Epithelial cell of proximal tubule (primary cell): ENCODE measurements around the gene YJU2. TPM values are rescaled to one million over a fixed set of nuclear protein-coding genes. Genes with fewer than 3 reads are reported as not detected.
"Not testable (repeated sequence)": the region's sequence is repeated elsewhere in the genome, so short reads cannot be mapped to it uniquely, and the experiment has no call there.

Source experiments
- DNase-seq: peaks from one replicate; pipeline ENCODE4 v3.0.0-alpha.2; 2011; ENCODE audit warnings: low read depth
- H3K4me3 ChIP-seq: 2 replicates; pipeline ENCODE4 v1.5.1; 2011; ENCODE audit warnings: low read depth, mild to moderate bottlenecking, low read length
- CTCF ChIP-seq: conservative IDR thresholded peaks from 2 replicates; pipeline ENCODE4 v1.5.1; 2012; ENCODE audit warnings: low read depth, mild to moderate bottlenecking, low read length
- total RNA-seq: library from RNA; depleted of rRNA; stranded (reverse); fragments of >200 nt; gene quantifications from 2 replicates; pipeline ENCODE4 v1.2.3, GENCODE V29; 2015

Gene YJU2
- total RNA-seq, 1 donor from 2014 or later: 34.3 TPM

GRCh38 chr19:4234862-4235201 lies 12.0 kb upstream of the YJU2 start:
- DNase-seq: no peak
- no peak for TF ChIP-seq CTCF
- no peak overlapping the region for H3K4me3 ChIP-seq

DNA sequence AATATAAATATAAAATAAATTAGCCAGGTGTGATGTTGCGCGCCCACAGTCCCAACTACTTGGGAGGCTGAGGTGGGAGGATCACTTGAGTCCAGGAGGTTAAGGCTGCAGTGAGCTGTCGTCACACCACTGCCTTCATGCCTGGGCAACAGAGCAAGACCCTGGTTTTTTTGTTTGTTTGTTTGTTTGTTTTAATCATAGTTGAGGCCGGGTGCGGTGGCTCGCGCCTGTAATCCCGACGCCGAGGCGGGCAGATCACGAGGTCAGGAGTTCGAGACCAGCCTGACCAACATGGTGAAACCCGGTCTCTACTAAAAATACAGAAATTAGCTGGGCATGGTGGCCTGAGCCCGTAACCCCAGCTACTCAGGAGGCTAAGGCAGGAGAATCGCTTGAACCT lies 9.4 kb upstream of the YJU2 start:
- not testable (repeated sequence) for H3K4me3 ChIP-seq, DNase-seq

GRCh38 chr19:4238831-4239230 lies 8.0 kb upstream of the YJU2 start:
- TF ChIP-seq CTCF: no peak
- DNase-seq: no peak
- H3K4me3 ChIP-seq: no peak overlapping the region

DNA sequence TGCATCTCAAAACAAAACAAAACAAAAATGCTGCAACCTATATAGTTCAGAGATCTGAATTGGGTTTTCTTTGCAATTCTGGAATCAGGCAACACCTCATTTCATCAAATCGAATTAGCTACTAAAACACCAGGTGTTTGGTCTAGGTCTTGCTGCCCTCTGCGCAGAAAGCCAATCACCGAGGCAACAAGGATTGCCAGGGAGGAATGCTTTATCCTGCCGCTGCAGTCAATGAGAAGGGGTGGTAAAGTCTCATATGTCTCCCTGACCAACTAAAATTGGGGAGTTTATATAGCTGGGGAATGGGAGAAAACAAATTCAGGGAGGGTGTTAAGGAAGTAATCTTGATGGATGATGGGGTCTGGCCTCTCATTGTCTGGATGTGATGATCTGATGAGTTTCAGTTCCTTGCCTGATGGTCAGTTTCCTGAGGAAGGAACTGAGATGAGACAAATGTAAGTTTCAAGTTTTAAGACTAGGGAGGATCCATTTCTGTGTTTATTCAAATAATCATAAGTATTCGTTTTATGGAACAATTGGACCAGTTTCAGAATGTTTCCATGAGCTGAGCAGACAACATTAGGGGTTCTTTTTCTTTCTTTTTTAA lies 5.0 kb upstream of the YJU2 start:
- DNase-seq: no peak
- H3K4me3 ChIP-seq: no peak overlapping the region
- TF ChIP-seq CTCF: no peak

GRCh38 chr19:4245938-4246337 lies 942 bp upstream of the YJU2 start:
- H3K4me3 ChIP-seq, DNase-seq: not testable (repeated sequence)

GRCh38 chr19:4256563-4256962 lies 9.7 kb downstream of the YJU2 start:
- no peak overlapping the region for H3K4me3 ChIP-seq
- TF ChIP-seq CTCF: peak; percentile 19
- no peak for DNase-seq

GRCh38 chr19:4257025-4257424 lies 10.1 kb downstream of the YJU2 start:
- DNase-seq: no peak
- no peak overlapping the region for H3K4me3 ChIP-seq
- TF ChIP-seq CTCF: no peak

- no peak for TF ChIP-seq CTCF
- no peak overlapping the region for H3K4me3 ChIP-seq
- DNase-seq: no peak
Measured at GRCh38 chr19:4258181-4258580, 11.3 kb downstream of the YJU2 start.
